Urinary bladder (tissue), 4 donors: ENCODE data around the gene CARD11. TPM values are rescaled to one million over a fixed set of nuclear protein-coding genes. Genes with fewer than 3 reads are reported as not detected.
"Not testable (repeated sequence)": the region's sequence is repeated elsewhere in the genome, so short reads cannot be mapped to it uniquely, and the experiment has no call there.

ENCODE experiments used
- DNase-seq: peaks from one replicate; pipeline ENCODE4 v3.0.0-alpha.2; 2015; ENCODE audit errors: extremely low spot score
- H3K27ac ChIP-seq: one replicate; pipeline ENCODE4 v1.5.1; 2013; ENCODE audit warnings: low read depth, mild to moderate bottlenecking, moderate library complexity
- H3K36me3 ChIP-seq: one replicate; pipeline ENCODE4 v1.6.1; 2013; ENCODE audit warnings: mild to moderate bottlenecking, moderate library complexity; ENCODE audit not compliant: insufficient read depth
- H3K4me1 ChIP-seq: one replicate; pipeline ENCODE4 v1.6.1; 2013; ENCODE audit warnings: mild to moderate bottlenecking, moderate library complexity; ENCODE audit not compliant: insufficient read depth
- H3K4me3 ChIP-seq: one replicate; pipeline ENCODE4 v1.5.1; 2013; ENCODE audit warnings: low read depth, low read length
- WGBS: extraction: QIAGEN DNeasy Blood & Tissue Kit; methylation state at CpG from one replicate; pipeline ENCODE4 v1.1.7; 2013; 5-methylcytosine and 5-hydroxymethylcytosine counted together
- polyA plus RNA-seq: library from polyadenylated mRNA; stranded (reverse); fragments of 200-250 nt; gene quantifications from one replicate; pipeline ENCODE4 v1.2.3, GENCODE V29; 2013
- total RNA-seq: library from RNA; depleted of rRNA; stranded (reverse); fragments of >200 nt; gene quantifications from one replicate; pipeline ENCODE4 v1.2.3, GENCODE V29; 2014
- donor health status: healthy with polysubstance abuse.
- donor health status: healthy.

The CARD11 gene
- total and polyA plus RNA-seq, 2 donors: 5.0 to 5.4 TPM

DNA sequence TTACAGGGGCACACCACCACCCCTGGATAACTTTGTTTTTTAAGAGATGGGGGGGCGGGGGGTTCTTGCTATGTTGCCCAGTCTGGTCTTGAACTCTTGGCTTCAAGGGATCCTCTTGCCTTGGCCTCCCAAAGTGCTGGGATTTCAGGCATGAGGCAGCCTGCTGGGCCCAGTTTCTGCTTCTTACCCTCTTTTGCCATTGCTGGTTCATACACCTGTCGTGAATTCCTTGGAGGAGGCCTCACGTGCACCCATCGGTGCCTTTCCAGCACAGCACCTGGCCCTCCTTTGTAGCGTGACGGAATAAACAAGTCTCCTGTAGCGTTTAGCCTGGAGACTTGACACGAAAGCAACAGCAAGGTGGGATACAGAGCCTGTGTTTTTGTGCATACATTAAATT lies 75.5 kb downstream of the CARD11 start:
- Histone ChIP-seq H3K27ac (no peak overlapping the region), H3K4me3 (no peak overlapping the region), H3K36me3 (no peaks in the 10 kb centered on the region), H3K4me1 (no peaks in the 10 kb centered on the region)
- 89% methylated on average over 8 of the region's 8 CpGs for WGBS
- DNase-seq: no peak

- Histone ChIP-seq H3K4me3 (no peak overlapping the region), H3K27ac (no peak overlapping the region), H3K36me3 (no peaks in the 10 kb centered on the region), H3K4me1 (no peaks in the 10 kb centered on the region)
- no peak for DNase-seq
- 88% methylated on average over 7 of the region's 7 CpGs for WGBS
Observed at GRCh38 chr7:2967705-2968104, 76.0 kb downstream of the CARD11 start.

GRCh38 chr7:2967253-2967652 lies 76.4 kb downstream of the CARD11 start:
- no peak for DNase-seq
- Histone ChIP-seq H3K36me3 (no peaks in the 10 kb centered on the region), H3K4me3 (no peak overlapping the region), H3K4me1 (no peaks in the 10 kb centered on the region), H3K27ac (no peak overlapping the region)
- 79% methylated on average over 7 of the region's 7 CpGs for WGBS

DNA sequence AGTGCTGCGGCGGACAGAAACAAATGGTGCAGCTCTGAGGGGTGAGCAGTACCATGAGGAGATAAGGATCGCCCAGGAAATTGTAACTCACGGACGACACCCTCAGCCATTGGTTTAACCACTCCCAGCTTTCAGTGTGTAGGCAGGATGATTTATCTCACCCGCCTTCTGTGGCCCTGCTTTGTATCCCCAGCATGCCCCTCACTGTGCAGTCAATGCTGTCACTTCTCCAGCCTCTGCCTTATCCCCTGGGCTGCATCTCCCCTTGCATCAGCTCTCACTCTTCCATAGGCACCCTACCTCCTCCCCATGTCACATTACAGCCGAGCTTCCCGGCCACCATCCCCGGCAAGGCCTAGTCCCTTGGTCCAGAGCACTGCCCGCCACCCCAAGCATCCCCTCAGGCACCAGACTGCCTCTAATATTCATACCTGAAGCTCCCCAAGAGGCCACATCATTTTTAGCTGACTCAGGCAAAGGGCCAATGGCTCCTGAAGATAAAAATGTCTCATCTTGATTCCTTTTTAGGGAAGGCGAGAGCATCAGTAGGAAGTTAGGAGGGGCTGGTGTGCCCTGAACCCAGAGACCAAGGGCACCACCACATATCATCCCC lies 77.1 kb downstream of the CARD11 start:
- Histone ChIP-seq H3K4me1 (no peaks in the 10 kb centered on the region), H3K4me3 (no peak overlapping the region), H3K27ac (no peak overlapping the region), H3K36me3 (no peaks in the 10 kb centered on the region)
- 85% methylated on average over 11 of the region's 11 CpGs for WGBS
- DNase-seq: no peak

DNA sequence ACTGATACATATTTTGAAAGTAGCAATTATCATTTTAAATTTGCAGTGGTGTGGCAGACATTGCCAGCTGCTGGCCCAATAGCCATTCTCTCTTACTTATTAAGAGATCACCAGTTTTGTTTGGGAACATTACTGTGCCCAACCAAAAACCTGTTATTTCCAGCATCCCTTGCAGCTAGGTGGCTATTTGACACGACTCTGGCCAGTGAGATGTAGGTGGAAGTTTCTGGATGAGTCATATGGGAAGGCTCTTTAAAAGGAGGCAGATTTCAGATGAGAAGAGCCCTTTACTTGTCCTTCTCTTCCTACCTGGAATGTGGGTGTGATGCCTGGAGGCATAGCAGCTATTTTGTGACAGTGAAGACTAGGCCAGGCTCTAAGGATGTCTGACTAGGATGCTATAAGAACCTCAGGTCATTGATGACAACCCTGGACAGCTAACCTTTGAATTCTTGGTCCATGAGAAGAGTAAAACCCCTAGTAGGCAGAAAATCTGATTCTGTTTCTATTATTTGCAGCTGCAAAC lies 77.9 kb downstream of the CARD11 start:
- Histone ChIP-seq H3K36me3 (no peaks in the 10 kb centered on the region), H3K4me1 (no peaks in the 10 kb centered on the region), H3K4me3 (no peak overlapping the region), H3K27ac (no peak overlapping the region)
- WGBS: 79% methylated on average over 1 of the region's 1 CpG
- DNase-seq: no peak

DNA sequence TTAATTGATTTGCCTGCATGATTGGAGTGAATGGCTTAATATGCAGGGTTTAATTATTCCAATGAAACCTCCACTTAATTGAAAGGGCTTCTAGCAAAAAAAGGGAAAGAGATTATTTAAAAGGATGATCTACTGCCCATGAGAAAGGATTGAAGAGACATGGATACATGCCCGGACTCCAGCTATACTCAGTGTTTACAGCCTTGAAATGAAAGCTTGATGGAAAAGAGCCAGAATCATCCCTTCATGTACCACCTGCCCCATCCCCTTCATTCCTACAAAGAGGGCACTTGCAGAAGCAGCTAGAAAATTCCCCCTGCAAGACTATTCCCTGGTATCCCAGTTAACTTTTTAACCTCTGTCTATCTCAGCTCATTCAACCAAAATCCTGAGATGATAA lies 78.4 kb downstream of the CARD11 start:
- H3K36me3 ChIP-seq: no peaks in the 10 kb centered on the region
- WGBS: 71% methylated on average over 1 of the region's 1 CpG
- DNase-seq: no peak
- H3K4me3 ChIP-seq: no peak overlapping the region
- no peak overlapping the region for H3K27ac ChIP-seq
- no peaks in the 10 kb centered on the region for H3K4me1 ChIP-seq

GRCh38 chr7:2964208-2964607 lies 79.5 kb downstream of the CARD11 start:
- Histone ChIP-seq H3K4me1 (no peaks in the 10 kb centered on the region), H3K36me3 (no peaks in the 10 kb centered on the region), H3K27ac (no peak overlapping the region), H3K4me3 (no peak overlapping the region)
- no peak for DNase-seq
- 89% methylated on average over 2 of the region's 2 CpGs for WGBS

GRCh38 chr7:2962865-2963264 lies 80.8 kb downstream of the CARD11 start:
- Histone ChIP-seq H3K36me3 (no peaks in the 10 kb centered on the region), H3K4me1 (no peaks in the 10 kb centered on the region), H3K27ac (no peak overlapping the region), H3K4me3 (no peak overlapping the region)
- 83% methylated on average over 2 of the region's 2 CpGs for WGBS
- DNase-seq: no peak

DNA sequence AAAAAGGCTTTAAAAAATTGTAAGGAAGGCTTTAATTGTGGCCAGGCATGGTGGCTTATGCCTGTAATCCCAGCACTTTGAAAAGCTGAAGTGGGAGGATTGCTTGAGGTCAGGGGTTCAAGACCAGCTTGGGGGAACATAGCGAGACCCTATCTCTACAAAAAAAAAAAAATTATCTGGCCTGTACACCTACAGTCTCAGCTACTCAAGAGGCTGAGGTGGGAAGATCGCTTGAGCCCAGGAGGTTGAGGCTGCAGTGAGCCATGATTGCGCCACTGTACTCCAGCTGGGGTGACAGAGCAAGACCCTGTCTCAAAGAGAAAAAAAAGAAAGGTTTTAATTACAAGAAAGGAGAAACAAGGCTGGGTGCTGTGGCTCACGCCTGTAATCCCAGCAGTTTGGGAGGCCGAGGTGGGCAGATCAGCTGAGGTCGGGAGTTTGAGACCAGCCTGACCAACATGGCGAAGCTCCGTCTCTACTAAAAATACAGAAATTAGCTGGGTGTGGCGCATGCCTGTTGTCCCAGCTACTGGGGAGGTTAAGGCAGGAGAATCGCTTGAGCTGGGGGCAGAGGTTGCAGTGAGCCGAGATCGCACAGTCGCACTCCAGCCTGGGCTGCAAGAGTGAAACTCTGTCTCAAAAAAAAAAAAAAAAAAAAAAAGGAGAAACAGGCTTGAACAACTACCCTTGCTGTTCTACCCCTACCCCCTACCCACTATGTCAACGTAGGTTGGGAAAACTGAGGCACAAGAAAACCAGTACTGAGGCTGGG lies 83.7 kb downstream of the CARD11 start:
- 93% methylated on average over 14 of the region's 14 CpGs for WGBS
- H3K4me3 ChIP-seq: no peak overlapping the region
- H3K36me3 ChIP-seq: no peaks in the 10 kb centered on the region
- DNase-seq: no peak
- no peak overlapping the region for H3K27ac ChIP-seq
- H3K4me1 ChIP-seq: peaks cover 3% of the 10 kb centered on the region

DNA sequence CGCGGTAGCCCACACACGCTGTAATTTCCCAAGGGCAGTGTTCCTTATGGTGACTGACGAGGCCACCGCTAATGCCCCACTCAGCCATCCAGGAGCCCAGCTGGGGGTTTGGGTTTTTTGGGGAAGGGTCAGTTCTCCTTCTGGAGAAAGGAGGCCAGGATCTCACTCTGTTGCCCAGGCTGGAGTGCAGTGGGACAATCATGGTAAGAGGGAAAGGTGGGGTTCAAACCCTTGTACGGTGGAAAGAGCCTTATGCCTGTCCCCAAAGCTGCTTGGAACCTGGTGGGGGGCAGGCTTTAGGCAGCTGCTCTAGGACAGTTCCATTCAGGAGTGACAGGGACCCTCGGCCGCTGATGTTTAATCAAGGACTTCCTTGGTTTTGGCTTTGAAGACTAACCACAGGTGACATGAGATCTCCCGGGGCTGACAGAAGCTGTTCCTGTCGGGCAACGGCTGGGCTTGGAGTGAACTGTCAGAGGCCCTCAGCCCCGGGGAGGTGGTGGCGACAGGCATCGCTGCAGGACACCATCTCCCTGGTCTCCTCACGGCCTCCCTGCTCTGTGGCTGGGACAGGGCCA lies 84.5 kb downstream of the CARD11 start:
- peaks cover 3% of the 10 kb centered on the region for H3K4me1 ChIP-seq
- 74% methylated on average over 15 of the region's 15 CpGs for WGBS
- no peak overlapping the region for H3K27ac ChIP-seq
- DNase-seq: no peak
- no peak overlapping the region for H3K4me3 ChIP-seq
- H3K36me3 ChIP-seq: no peaks in the 10 kb centered on the region

DNA sequence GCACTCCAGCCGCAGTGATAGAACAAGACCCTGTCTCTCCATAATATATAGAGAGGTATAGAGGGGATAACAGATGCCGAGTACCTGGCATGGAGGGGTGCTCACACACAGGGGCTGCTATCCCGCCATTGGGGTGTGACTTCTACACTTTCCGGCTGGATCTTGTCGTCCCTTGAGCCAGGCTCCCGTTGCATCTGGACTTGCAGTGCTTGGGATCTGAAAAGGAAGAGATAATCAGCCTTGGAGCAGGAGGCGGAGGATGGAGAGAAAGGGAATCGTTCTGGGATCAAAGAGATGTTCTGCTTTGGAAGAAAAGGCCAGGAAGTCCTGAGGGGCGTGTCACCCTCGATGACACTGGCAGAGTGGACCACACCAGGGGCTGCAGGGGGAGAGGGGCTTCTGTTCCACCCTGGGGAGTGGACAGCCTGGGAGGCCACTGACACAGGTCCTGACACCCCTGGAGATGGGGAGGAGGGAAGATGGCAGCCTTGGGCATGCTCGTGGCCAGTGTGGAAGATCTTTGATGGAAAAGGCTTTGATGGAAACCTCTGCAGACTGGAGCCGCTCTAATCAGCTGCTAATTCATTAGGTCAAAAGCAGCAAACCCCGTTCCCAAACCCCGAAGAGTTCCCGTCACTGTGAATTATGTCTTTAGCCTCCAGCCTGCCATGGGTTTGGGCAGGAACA lies 85.1 kb downstream of the CARD11 start:
- no peak for DNase-seq
- H3K27ac ChIP-seq: no peak overlapping the region
- H3K4me1 ChIP-seq: peaks cover 3% of the 10 kb centered on the region
- H3K36me3 ChIP-seq: no peaks in the 10 kb centered on the region
- WGBS: 73% methylated on average over 15 of the region's 15 CpGs
- no peak overlapping the region for H3K4me3 ChIP-seq

- H3K36me3 ChIP-seq, H3K27ac ChIP-seq, DNase-seq, H3K4me3 ChIP-seq, H3K4me1 ChIP-seq: not testable (repeated sequence)
- 89% methylated on average over 5 of the region's 5 CpGs for WGBS
Observed at GRCh38 chr7:2957369-2957727, 86.3 kb downstream of the CARD11 start.

DNA sequence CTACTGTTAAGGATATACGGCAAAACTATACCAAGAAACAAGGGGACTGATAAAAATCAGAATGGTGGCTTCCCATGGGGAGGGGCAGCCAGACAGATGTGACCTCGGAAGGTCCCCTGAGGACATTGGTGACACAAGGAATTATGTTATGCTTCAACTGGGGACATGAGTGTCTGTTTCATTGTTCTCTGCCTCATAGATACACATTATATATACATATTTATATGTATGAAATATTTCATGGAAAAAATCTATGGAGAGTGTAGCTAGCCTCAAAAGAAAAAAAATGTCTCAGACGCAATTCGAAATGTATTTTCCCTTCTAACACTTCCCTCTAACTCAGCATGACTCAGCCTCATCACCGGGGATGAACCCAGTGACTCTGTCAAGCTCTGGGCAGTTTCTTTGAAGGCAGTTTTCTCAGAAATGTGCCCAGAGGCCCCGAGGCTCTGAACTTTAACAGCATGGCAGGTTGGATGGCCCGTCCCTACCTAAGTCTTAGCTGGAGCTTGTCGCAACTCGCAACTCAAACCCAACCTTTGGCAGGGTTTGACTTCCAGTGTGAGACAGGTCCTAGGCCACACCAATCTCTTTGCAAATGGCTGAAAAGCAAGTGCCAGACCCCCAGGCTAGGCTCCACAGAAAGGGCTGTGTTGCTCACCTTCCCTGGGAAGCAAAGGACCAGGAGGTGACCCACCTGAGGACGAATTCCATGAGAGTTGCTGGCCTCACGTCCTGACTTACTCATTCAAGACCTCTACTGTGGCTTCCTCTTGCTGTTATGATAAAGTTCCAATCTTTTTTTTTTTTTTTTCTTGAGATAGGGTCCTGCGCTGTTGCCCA lies 86.9 kb downstream of the CARD11 start:
- Histone ChIP-seq H3K36me3 (no peaks in the 10 kb centered on the region), H3K4me1 (peaks cover 3% of the 10 kb centered on the region), H3K4me3 (no peak overlapping the region), H3K27ac (no peak overlapping the region)
- no peak for DNase-seq
- 66% methylated on average over 12 of the region's 12 CpGs for WGBS
